H1 (cell line): ENCODE results near the gene FANCD2OS. TPM values are rescaled to one million over a fixed set of nuclear protein-coding genes. Genes with fewer than 3 reads are reported as not detected.

ENCODE experiments used
- CTCF ChIA-PET: fragments of 300-600 bp; sonication (Branson Sonifier 250); formaldehyde crosslinking; loops from one replicate; lab custom pipeline; 2021; ENCODE audit not compliant: partially characterized antibody; lab: Charles Lee
- POLR2A ChIA-PET: fragments of 300-600 bp; sonication (Branson Sonifier 250); formaldehyde crosslinking; loops from one replicate; lab custom pipeline; 2021; ENCODE audit warnings: inconsistent platforms; ENCODE audit not compliant: partially characterized antibody; lab: Charles Lee
- DNase-seq, 2 experiments: peaks; one replicate each; pipeline versions ENCODE4 v3.0.0 to v3.0.0-alpha.2; 2010 to 2022; ENCODE audit warnings: low spot score in 2 of 2, low read depth in 1 of 2, mixed read lengths in 1 of 2
- FAIRE-seq: peaks from 2 replicates; lab custom pipeline; 2011; peaks lifted over from hg19 to GRCh38; lab: Jason Lieb, UNC
- H2AFZ ChIP-seq: 2 replicates; pipeline ENCODE4 v1.8.1; 2012; ENCODE audit warnings: low read length, inconsistent platforms
- H2AK5ac ChIP-seq: 2 replicates; pipeline ENCODE4 v1.6.1; 2013; ENCODE audit warnings: low read depth, low read length
- H2BK120ac ChIP-seq: replicated peaks from 2 replicates; pipeline ENCODE3; 2013; ENCODE audit warnings: low read depth, low read length, inconsistent platforms
- H2BK12ac ChIP-seq: 2 replicates; pipeline ENCODE4 v1.6.1; 2013; ENCODE audit warnings: low read depth, low read length
- H2BK15ac ChIP-seq: 2 replicates; pipeline ENCODE4 v1.6.1; 2013; ENCODE audit warnings: low read length
- H2BK20ac ChIP-seq: 2 replicates; pipeline ENCODE4 v1.6.1; 2013; ENCODE audit warnings: low read length
- H2BK5ac ChIP-seq: 2 replicates; pipeline ENCODE4 v1.6.1; 2013; ENCODE audit warnings: low read depth, low read length
- H3K14ac ChIP-seq: 2 replicates; pipeline ENCODE4 v1.6.1; 2013; ENCODE audit warnings: inconsistent platforms; ENCODE audit not compliant: insufficient read length
- H3K18ac ChIP-seq: 2 replicates; pipeline ENCODE4 v1.6.1; 2013; ENCODE audit warnings: low read length; ENCODE audit errors: extremely low read depth
- H3K23ac ChIP-seq: 2 replicates; pipeline ENCODE4 v1.6.1; 2013; ENCODE audit warnings: inconsistent platforms; ENCODE audit not compliant: insufficient read length
- H3K23me2 ChIP-seq: 2 replicates; pipeline ENCODE4 v1.6.1; 2013; ENCODE audit warnings: low read depth, low read length
- H3K27ac ChIP-seq: 2 replicates; pipeline ENCODE4 v1.6.1; 2011; ENCODE audit warnings: low read depth, low read length, inconsistent platforms
- H3K27me3 ChIP-seq, 4 experiments: replicated peaks in 1 of 4; 1 replicate in 1 of 4; 2 replicates in 3 of 4; pipeline versions ENCODE4 v1.6.1 to v1.8.1; 2011 to 2013; ENCODE audit warnings: low read length in 3 of 4, mild to moderate bottlenecking in 3 of 4, inconsistent platforms in 2 of 4, mixed read lengths in 2 of 4, moderate library complexity in 1 of 4; ENCODE audit not compliant: control insufficient read depth in 3 of 4, insufficient read depth in 3 of 4; ENCODE audit errors: extremely low read depth in 1 of 4
- H3K36me3 ChIP-seq, 4 experiments: 2 replicates each; pipeline versions ENCODE4 v1.6.1 to v1.8.1; 2011 to 2013; ENCODE audit warnings: mild to moderate bottlenecking in 4 of 4, low read length in 3 of 4, moderate library complexity in 2 of 4, control low read depth in 1 of 4, inconsistent platforms in 1 of 4; ENCODE audit not compliant: insufficient read depth in 4 of 4, control insufficient read depth in 2 of 4
- H3K4ac ChIP-seq: replicated peaks from 2 replicates; pipeline ENCODE3; 2013; ENCODE audit warnings: low read length, low read depth, mixed read lengths, inconsistent platforms; ENCODE audit not compliant: insufficient read length
- H3K4me1 ChIP-seq, 4 experiments: replicated peaks in 1 of 4; 1 replicate in 1 of 4; 2 replicates in 3 of 4; pipeline versions ENCODE4 v1.6.1 to v1.8.1; 2011 to 2013; ENCODE audit warnings: low read length in 3 of 4, inconsistent platforms in 2 of 4, mixed read lengths in 1 of 4; ENCODE audit not compliant: insufficient read depth in 4 of 4, control insufficient read depth in 3 of 4
- H3K4me2 ChIP-seq, 2 experiments: 2 replicates each; pipeline versions ENCODE4 v1.6.1 to v1.8.1; 2011 to 2013; ENCODE audit warnings: low read depth in 2 of 2, low read length in 2 of 2, control low read depth in 1 of 2, inconsistent platforms in 1 of 2, mild to moderate bottlenecking in 1 of 2; ENCODE audit not compliant: insufficient read depth in 1 of 2
- H3K4me3 ChIP-seq, 4 experiments: fragments of 200-600, 300-600 bp in 1 of 4; sonication (generic), shearing (Covaris generic), sonication (Bioruptor Twin) in 1 of 4; 2 replicates each; pipeline versions ENCODE4 v1.5.1 to v1.8.1; 2011 to 2016; ENCODE audit warnings: low read length in 4 of 4, low read depth in 3 of 4, control low read depth in 2 of 4, inconsistent platforms in 2 of 4, mild to moderate bottlenecking in 2 of 4, mixed read lengths in 1 of 4, moderate library complexity in 1 of 4; ENCODE audit not compliant: insufficient read depth in 2 of 4; ENCODE audit errors: extremely low read depth in 1 of 4
- H3K56ac ChIP-seq: replicated peaks from 2 replicates; pipeline ENCODE3; 2013; ENCODE audit warnings: low read depth, mild to moderate bottlenecking, mixed read lengths, low read length, inconsistent platforms; ENCODE audit not compliant: insufficient read length
- H3K79me1 ChIP-seq: 2 replicates; pipeline ENCODE4 v1.6.1; 2013; ENCODE audit warnings: low read depth, low read length, control low read depth
- H3K79me2 ChIP-seq, 2 experiments: 2 replicates each; pipeline versions ENCODE4 v1.6.1 to v1.8.1; 2012 to 2013; ENCODE audit warnings: low read length in 2 of 2, mild to moderate bottlenecking in 2 of 2, inconsistent platforms in 1 of 2; ENCODE audit not compliant: insufficient read depth in 2 of 2, control insufficient read depth in 1 of 2
- H3K9ac ChIP-seq, 4 experiments: replicated peaks in 1 of 4; 1 replicate in 1 of 4; 2 replicates in 3 of 4; pipeline versions ENCODE4 v1.6.1 to v1.8.1; 2011 to 2013; ENCODE audit warnings: low read depth in 3 of 4, low read length in 3 of 4, control low read depth in 2 of 4, mild to moderate bottlenecking in 2 of 4, moderate library complexity in 2 of 4, inconsistent platforms in 1 of 4; ENCODE audit errors: extremely low read depth in 1 of 4
- H3K9me3 ChIP-seq, 2 experiments: 2 replicates each; pipeline versions ENCODE4 v1.6.1 to v1.8.1; 2012 to 2013; ENCODE audit warnings: mild to moderate bottlenecking in 2 of 2, moderate library complexity in 2 of 2, control low read depth in 1 of 2, inconsistent platforms in 1 of 2, low read depth in 1 of 2, low read length in 1 of 2, mixed read lengths in 1 of 2; ENCODE audit not compliant: insufficient read depth in 2 of 2
- H4K20me1 ChIP-seq, 2 experiments: replicated peaks in 1 of 2; 2 replicates each; pipeline versions ENCODE3 to v1.8.1; 2011 to 2013; ENCODE audit warnings: inconsistent platforms in 2 of 2, low read length in 2 of 2, mild to moderate bottlenecking in 1 of 2; ENCODE audit not compliant: insufficient read depth in 2 of 2, control insufficient read depth in 1 of 2
- H4K5ac ChIP-seq: 2 replicates; pipeline ENCODE4 v1.6.1; 2013; ENCODE audit warnings: low read length, low read depth, mixed read lengths, inconsistent platforms; ENCODE audit not compliant: insufficient read length
- H4K8ac ChIP-seq: 2 replicates; pipeline ENCODE4 v1.8.0; 2013; ENCODE audit warnings: mild to moderate bottlenecking, moderate library complexity, low read length, inconsistent platforms; ENCODE audit not compliant: insufficient read depth; ENCODE audit errors: extremely low read depth
- H4K91ac ChIP-seq: replicated peaks from 2 replicates; pipeline ENCODE3; 2013; ENCODE audit warnings: low read length, mixed read lengths, inconsistent platforms; ENCODE audit not compliant: insufficient read length
- BRCA1 ChIP-seq: IDR thresholded peaks from 2 replicates; pipeline ENCODE4 v1.6.1; 2012; ENCODE audit warnings: low read depth, low read length, improper control_type of control experiment
- EZH2 ChIP-seq: fragments of 200-600 bp; sonication (generic); IDR thresholded peaks from 2 replicates; pipeline ENCODE4 v1.7.1; 2012; ENCODE audit warnings: low read depth, mild to moderate bottlenecking, moderate library complexity, low read length, inconsistent platforms; ENCODE audit not compliant: severe bottlenecking
- NANOG ChIP-seq: IDR thresholded peaks from 2 replicates; pipeline ENCODE4 v1.6.1; 2011; ENCODE audit warnings: low read length, low read depth, mild to moderate bottlenecking, inconsistent platforms; ENCODE audit not compliant: insufficient read depth, poor library complexity, severe bottlenecking
- POLR2A ChIP-seq, 2 experiments: IDR thresholded peaks; 1 replicate in 1 of 2; 2 replicates in 1 of 2; pipeline ENCODE4 v1.6.1; 2011; ENCODE audit warnings: low read depth in 2 of 2, low read length in 2 of 2, mild to moderate bottlenecking in 2 of 2; ENCODE audit errors: control extremely low read depth in 1 of 2
- RNF2 ChIP-seq: fragments of 200-900, 300-1000 bp; sonication (generic); IDR thresholded peaks from 2 replicates; pipeline ENCODE4 v1.7.1; 2016; ENCODE audit warnings: borderline replicate concordance, low read depth, mild to moderate bottlenecking, antibody characterized with exemption, low read length; ENCODE audit not compliant: poor library complexity, severe bottlenecking; ENCODE audit errors: missing control alignments
- SIN3A ChIP-seq, 2 experiments: IDR thresholded peaks in 1 of 2; conservative IDR thresholded peaks in 1 of 2; 2 replicates each; pipeline ENCODE4 v1.6.1; 2011 to 2012; ENCODE audit warnings: low read length in 2 of 2, improper control_type of control experiment in 1 of 2, low read depth in 1 of 2, mild to moderate bottlenecking in 1 of 2
- TEAD4 ChIP-seq: IDR thresholded peaks from 2 replicates; pipeline ENCODE4 v1.6.1; 2012; ENCODE audit warnings: low read depth, low read length, inconsistent platforms, mixed read lengths
- WGBS, 2 experiments: shearing (Covaris generic) in 1 of 2; methylation state at CpG; one replicate each; pipeline versions ENCODE4 v1.1.6 to v1.1.7; 2013 to 2015; ENCODE audit warnings: low lambda C conversion rate in 2 of 2, mixed read lengths in 2 of 2, inconsistent platforms in 1 of 2, low coverage in 1 of 2, missing lambda C conversion rate in 1 of 2; ENCODE audit not compliant: insufficient replicate concordance in 2 of 2, insufficient coverage in 1 of 2, insufficient read length in 1 of 2; ENCODE audit errors: extremely low coverage in 1 of 2, missing lambda C conversion rate in 1 of 2; 5-methylcytosine and 5-hydroxymethylcytosine counted together
- polyA plus RNA-seq, 7 experiments: library from polyadenylated mRNA; depleted of rRNA in 3 of 7; stranded (reverse) in 5 of 7; unstranded in 2 of 7; fragments of >200 nt in 5 of 7; fragments of 200-250 nt in 2 of 7; gene quantifications; 1 replicate in 5 of 7; 2 replicates in 1 of 7; 4 replicates in 1 of 7; pipeline versions ENCODE4 v1.2.1 to v1.2.3, GENCODE V29; 2011 to 2013; ENCODE audit warnings: missing spikeins in 2 of 7, mixed read lengths in 2 of 7
- total RNA-seq: library from RNA; stranded (reverse); fragmentation: NEBNext Ultra II Directional; extraction: Animal tissue kit (Norgen Biotek cat#: 25700); gene quantifications from 2 replicates; pipeline ENCODE4 v1.2.1, GENCODE V29; 2021

Gene FANCD2OS
- total and polyA plus RNA-seq, 2 of the 8 experiments (the other 6 are each of a cell fraction or from before 2014, with no cell fraction given): not detected

DNA sequence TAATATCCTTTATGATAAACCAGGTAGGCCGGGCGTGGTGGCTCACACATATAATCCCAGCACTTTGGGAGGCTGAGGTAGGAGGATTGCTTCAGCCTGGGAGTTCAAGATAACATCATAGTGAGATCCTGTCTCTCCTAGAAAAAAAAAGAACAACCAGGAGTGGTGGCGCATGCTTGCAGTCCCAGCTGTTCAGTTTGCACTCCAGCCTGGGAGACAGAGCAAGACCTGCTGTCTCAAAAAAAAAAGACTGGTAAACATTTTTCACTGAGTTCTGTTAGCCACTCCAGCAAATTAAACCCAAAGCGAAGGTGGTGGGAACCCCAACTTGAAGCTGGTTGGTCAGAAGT, 47.0 kb upstream of the FANCD2OS start:
- Histone ChIP-seq H3K4me3 (no peak overlapping the region), H3K18ac (no peak overlapping the region), H3K23me2 (no peaks in the 10 kb centered on the region), H2BK5ac (no peak overlapping the region), H2BK20ac (no peak overlapping the region), H3K56ac (no peak overlapping the region), H3K4me1 (no peaks in the 10 kb centered on the region), H3K9ac (no peak overlapping the region), H3K4ac (no peak overlapping the region), H3K9me3 (no peaks in the 10 kb centered on the region), H2BK15ac (no peak overlapping the region), H3K27me3 (no peaks in the 10 kb centered on the region; a peak in 1 of 7 replicates), H4K91ac (no peak overlapping the region), H3K36me3 (peaks cover 4 to 22% (median 15%) of the 10 kb centered on the region in 4 experiments), H3K23ac (no peak overlapping the region), H3K14ac (no peak overlapping the region), H3K27ac (no peak overlapping the region), H3K79me1 (no peaks in the 10 kb centered on the region), H2AFZ (no peak overlapping the region), H3K79me2 (no peaks in the 10 kb centered on the region), H4K5ac (no peak overlapping the region), H2BK120ac (no peak overlapping the region), H4K20me1 (peaks cover 0 to 2% of the 10 kb centered on the region in 2 experiments), H4K8ac (no peak overlapping the region), H2AK5ac (no peak overlapping the region), H2BK12ac (no peak overlapping the region), H3K4me2 (no peak overlapping the region)
- no peak for DNase-seq
- WGBS, 2 experiments: 93% methylated on average over 4 of the region's 4 CpGs; no CpG with 5 or more reads in 1 of the 2 experiments
- no peak for FAIRE-seq
- ChIA-PET CTCF (interaction anchor here (0.6 to 1.3 kb wide), 6 partner anchors 42 to 477 kb away, joined by 3 to 5 read pairs (median 4); no protein-coding TSS in a partner anchor), POLR2A (interaction anchor here (0.6 to 0.9 kb wide), 6 partner anchors 18 to 392 kb away, joined by 3 to 4 read pairs (median 4); no protein-coding TSS in a partner anchor)
- TF ChIP-seq RNF2: no peak
- 0 out of 3 replicates have a peak, but pooled peaks of 1 of the 2 experiments have one; percentile 25 for TF ChIP-seq POLR2A (IDR thresholded peaks at IDR 0.05; ENCODE audit: control extremely low read depth in 1 of 2, low read depth in 2 of 2, low read length in 2 of 2)
- TF ChIP-seq BRCA1: no peak
- TF ChIP-seq SIN3A (conservative IDR thresholded peaks at IDR 0.05 in 1 of 2, IDR thresholded peaks at IDR 0.05 in 1 of 2; ENCODE audit: low read depth in 1 of 2, low read length in 2 of 2): no peak
- no peak for TF ChIP-seq NANOG
- no peak for TF ChIP-seq TEAD4
- TF ChIP-seq EZH2: no peak
